IMR-90 (cell line): ENCODE data around the gene ABCB9. TPM values are rescaled to one million over a fixed set of nuclear protein-coding genes. Genes with fewer than 3 reads are reported as not detected.

Source experiments
- ATAC-seq: fragments of 200-7000 bp; cut with Tn5 transposase; 2 replicates; pipeline ENCODE4 v1.9.1; 2020; ENCODE audit warnings: low read depth, mild to moderate bottlenecking, moderate library complexity
- BruUV-seq: library from RNA; stranded (reverse); fragments of 400-500 nt; replicated peaks from 2 replicates; lab custom pipeline; 2021; lab: Mats Ljungman, UMichigan
- CTCF ChIA-PET: fragments of 300-600 bp; formaldehyde crosslinking; extraction: SDS; loops from one replicate; lab custom pipeline; 2021; ENCODE audit warnings: antibody characterized with exemption; lab: Yijun Ruan, JAX
- POLR2A ChIA-PET: fragments of 300-600 bp; sonication (Branson Sonifier 250); formaldehyde crosslinking; loops from one replicate; lab custom pipeline; 2022; ENCODE audit warnings: antibody characterized with exemption; ENCODE audit not compliant: unreplicated experiment; lab: Charles Lee
- DNase-seq: peaks from one replicate; pipeline ENCODE4 v3.0.0; 2013
- H2AFZ ChIP-seq: replicated peaks from 2 replicates; pipeline ENCODE3; 2013; ENCODE audit warnings: low read length, mild to moderate bottlenecking; ENCODE audit not compliant: poor library complexity
- H2AK5ac ChIP-seq: 2 replicates; pipeline ENCODE4 v1.6.1; 2013; ENCODE audit warnings: low read depth, low read length, inconsistent platforms
- H2AK9ac ChIP-seq: replicated peaks from 2 replicates; pipeline ENCODE3; 2013; ENCODE audit warnings: mild to moderate bottlenecking, low read depth, low read length, moderate library complexity; ENCODE audit not compliant: poor library complexity
- H2BK120ac ChIP-seq: 2 replicates; pipeline ENCODE4 v1.6.1; 2013; ENCODE audit warnings: low read depth, low read length, inconsistent platforms
- H2BK15ac ChIP-seq: 3 replicates; pipeline ENCODE4 v1.6.1; 2013; ENCODE audit warnings: low read depth, low read length, inconsistent platforms
- H2BK20ac ChIP-seq: 2 replicates; pipeline ENCODE4 v1.6.1; 2013; ENCODE audit warnings: low read depth, mild to moderate bottlenecking, inconsistent platforms, low read length, moderate library complexity
- H2BK5ac ChIP-seq: 2 replicates; pipeline ENCODE4 v1.6.1; 2013; ENCODE audit warnings: mild to moderate bottlenecking, low read depth, low read length, inconsistent platforms; ENCODE audit not compliant: poor library complexity, severe bottlenecking
- H3K14ac ChIP-seq: replicated peaks from 2 replicates; pipeline ENCODE4 v1.6.1; 2013; ENCODE audit warnings: low read depth, low read length, inconsistent platforms
- H3K18ac ChIP-seq: 2 replicates; pipeline ENCODE4 v1.6.1; 2013; ENCODE audit warnings: low read depth, low read length, control low read depth
- H3K23ac ChIP-seq: 2 replicates; pipeline ENCODE4 v1.6.1; 2013; ENCODE audit warnings: low read depth, low read length, inconsistent platforms
- H3K27ac ChIP-seq: 2 replicates; pipeline ENCODE4 v1.5.1; 2013; ENCODE audit warnings: mild to moderate bottlenecking, control low read depth, low read length; ENCODE audit not compliant: insufficient read depth
- H3K27me3 ChIP-seq: 2 replicates; pipeline ENCODE4 v1.6.1; 2013; ENCODE audit warnings: low read length; ENCODE audit not compliant: control insufficient read depth, insufficient read depth
- H3K36me3 ChIP-seq: 2 replicates; pipeline ENCODE4 v1.6.1; 2013; ENCODE audit warnings: low read length, mixed read lengths; ENCODE audit not compliant: control insufficient read depth, insufficient read depth
- H3K4ac ChIP-seq: 2 replicates; pipeline ENCODE4 v1.6.1; 2013; ENCODE audit warnings: low read depth, low read length, inconsistent platforms
- H3K4me1 ChIP-seq: 2 replicates; pipeline ENCODE4 v1.6.1; 2013; ENCODE audit warnings: low read length, mixed read lengths; ENCODE audit not compliant: control insufficient read depth, insufficient read depth
- H3K4me2 ChIP-seq: 2 replicates; pipeline ENCODE4 v1.6.1; 2013; ENCODE audit warnings: low read depth, mild to moderate bottlenecking, control low read depth, low read length, moderate library complexity
- H3K4me3 ChIP-seq: 2 replicates; pipeline ENCODE4 v1.5.1; 2013; ENCODE audit warnings: low read depth, mild to moderate bottlenecking, control low read depth, low read length, moderate library complexity; ENCODE audit not compliant: insufficient read depth
- H3K56ac ChIP-seq: 2 replicates; pipeline ENCODE4 v1.6.1; 2013; ENCODE audit warnings: low read length, inconsistent platforms; ENCODE audit not compliant: insufficient read depth; ENCODE audit errors: extremely low read depth
- H3K79me1 ChIP-seq, 2 experiments: 2 replicates each; pipeline ENCODE4 v1.6.1; 2013; ENCODE audit warnings: low read length in 2 of 2, inconsistent platforms in 1 of 2, low read depth in 1 of 2
- H3K9ac ChIP-seq: 2 replicates; pipeline ENCODE4 v1.6.1; 2013; ENCODE audit warnings: low read depth, low read length, control low read depth
- H3K9me1 ChIP-seq: 2 replicates; pipeline ENCODE4 v1.6.1; 2013; ENCODE audit warnings: low read length, inconsistent platforms; ENCODE audit not compliant: insufficient read depth
- H3K9me3 ChIP-seq: 2 replicates; pipeline ENCODE4 v1.6.1; 2013; ENCODE audit warnings: low read length; ENCODE audit not compliant: control insufficient read depth, insufficient read depth
- H4K20me1 ChIP-seq: 2 replicates; pipeline ENCODE4 v1.6.1; 2013; ENCODE audit warnings: low read length, inconsistent platforms; ENCODE audit not compliant: insufficient read depth
- H4K5ac ChIP-seq: 2 replicates; pipeline ENCODE4 v1.6.1; 2013; ENCODE audit warnings: mild to moderate bottlenecking, low read depth, low read length, control low read depth
- H4K8ac ChIP-seq, 2 experiments: 2 replicates each; pipeline ENCODE4 v1.6.1; 2013; ENCODE audit warnings: low read depth in 2 of 2, low read length in 2 of 2, control low read depth in 1 of 2, inconsistent platforms in 1 of 2
- H4K91ac ChIP-seq: 2 replicates; pipeline ENCODE4 v1.6.1; 2013; ENCODE audit warnings: low read depth, low read length, inconsistent platforms; ENCODE audit not compliant: insufficient read depth
- NFE2L2 ChIP-seq: fragments of 150-350 bp; IDR thresholded peaks from 2 replicates; pipeline ENCODE4 v1.6.1; 2016; ENCODE audit warnings: low read depth, mild to moderate bottlenecking, low read length
- RCOR1 ChIP-seq: IDR thresholded peaks from 2 replicates; pipeline ENCODE4 v1.6.1; 2012; ENCODE audit warnings: mild to moderate bottlenecking, low read length, improper control_type of control experiment; ENCODE audit not compliant: insufficient replicate concordance
- WGBS, 2 experiments: methylation state at CpG; one replicate each; pipeline versions ENCODE4 v1.1.5 to v1.1.7; 2013; ENCODE audit warnings: missing lambda C conversion rate in 2 of 2; ENCODE audit not compliant: insufficient read length in 1 of 2; ENCODE audit errors: extremely low coverage in 2 of 2; 5-methylcytosine and 5-hydroxymethylcytosine counted together
- dilution Hi-C: fragments of 300-500 bp; cut with HindIII; formaldehyde crosslinking; loops from one replicate; pipeline ENCODE4 v1.14.3; 2018; ENCODE audit warnings: low sequenced_read_pairs; ENCODE audit not compliant: unreplicated experiment
- in situ Hi-C: fragments of 300-500 bp; cut with MboI; formaldehyde crosslinking; loops from 3 replicates; pipeline ENCODE4 v1.14.3; 2019; ENCODE audit warnings: low sequenced_read_pairs, inconsistent platforms, mixed read lengths
- intact Hi-C: fragments of 100-400 bp; cut with micrococcal nuclease; formaldehyde crosslinking; loops from 2 replicates; pipeline ENCODE4 v1.10.0; 2022
- polyA plus RNA-seq, 3 experiments: library from polyadenylated mRNA; depleted of rRNA; stranded (reverse); fragments of >200 nt; gene quantifications; 2 replicates each; pipeline ENCODE4 v1.2.3, GENCODE V29; 2012; ENCODE audit warnings: low replicate concordance in 1 of 3
- total RNA-seq: library from RNA; depleted of rRNA; stranded (reverse); fragments of >200 nt; gene quantifications from 2 replicates; pipeline ENCODE4 v1.2.3, GENCODE V29; 2012

ABCB9 gene
- total and polyA plus RNA-seq, 2 of the 4 experiments (the other 2 are of a cell fraction), result 5.6 to 8.3 TPM

DNA sequence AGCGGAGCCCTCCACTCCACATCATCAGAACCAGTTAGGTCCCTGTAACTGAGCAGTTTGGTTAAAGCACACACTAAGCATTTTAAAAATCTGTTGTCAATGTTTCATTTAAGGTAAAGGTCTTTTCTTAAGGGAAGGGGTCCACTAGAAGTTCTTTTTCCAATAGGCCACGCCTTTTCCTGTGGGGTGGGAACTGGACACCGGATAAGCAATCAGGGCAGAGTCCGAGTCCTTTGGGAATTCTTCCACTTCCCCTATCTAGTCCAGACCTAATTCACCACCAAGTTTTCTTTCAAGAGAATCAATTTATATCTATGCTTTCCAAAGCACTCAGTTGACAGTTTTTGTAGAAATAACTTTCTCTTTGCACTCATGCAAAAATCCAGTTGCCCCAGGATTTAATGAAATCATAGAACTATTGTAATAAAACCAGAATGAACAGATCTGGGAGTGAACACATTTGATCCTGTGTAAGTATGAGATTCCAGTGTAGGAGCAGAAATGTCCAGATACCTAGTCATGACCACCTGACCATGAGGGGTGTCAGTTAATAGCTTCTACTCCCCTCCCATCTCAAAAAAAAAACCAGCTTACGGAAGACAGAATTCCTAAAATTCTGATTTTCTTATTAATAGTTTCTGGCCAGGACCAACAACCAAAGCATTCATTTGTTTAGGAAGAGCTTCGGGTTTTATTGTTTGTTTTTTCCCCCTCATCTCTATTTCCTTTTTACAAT lies 82.0 kb downstream of the ABCB9 start:
- Histone ChIP-seq H3K4me2 (no peak overlapping the region), H3K4me1 (peaks cover 34% of the 10 kb centered on the region), H3K36me3 (no peaks in the 10 kb centered on the region), H3K9me3 (no peaks in the 10 kb centered on the region), H2BK5ac (no peak overlapping the region), H2AK9ac (no peak overlapping the region), H2BK20ac (no peak overlapping the region), H3K4me3 (no peak overlapping the region), H2AFZ (no peak overlapping the region), H4K91ac (no peak overlapping the region), H3K18ac (no peak overlapping the region), H3K27me3 (no peaks in the 10 kb centered on the region), H4K8ac (no peak overlapping the region), H2AK5ac (no peak overlapping the region), H4K5ac (no peak overlapping the region), H4K20me1 (peaks cover 86% of the 10 kb centered on the region), H3K79me1 (peaks cover 23 to 88% of the 10 kb centered on the region in 2 experiments; a peak in 3 of 4 replicates), H3K9me1 (peaks cover 46% of the 10 kb centered on the region), H3K27ac (no peak overlapping the region), H3K56ac (no peak overlapping the region), H3K4ac (no peak overlapping the region), H2BK15ac (no peak overlapping the region), H3K9ac (no peak overlapping the region), H2BK120ac (no peak overlapping the region), H3K14ac (peak overlapping the region; percentile 7), H3K23ac (peak overlapping the region; percentile 5; the same call in 1 of the 2 replicates)
- TF ChIP-seq NFE2L2 (no peak), RCOR1 (no peak)
- ChIA-PET CTCF (interaction anchor here (0.7 kb wide), 1 partner anchor 10 kb away, joined by 6 read pairs; no protein-coding TSS in a partner anchor), POLR2A (interaction anchor here (0.6 kb wide), 1 partner anchor 70 kb away, joined by 12 read pairs; no protein-coding TSS in a partner anchor)
- BruUV-seq, result no TSS peak
- WGBS, 2 experiments, result 85% methylated on average over 2 of the region's 6 CpGs; no CpG with 5 or more reads in 1 of the 2 experiments
- peak; percentile 17 for DNase-seq
- ATAC-seq, result no peak
- intact Hi-C loops (no loop called here), dilution Hi-C loops (no loop called here), in situ Hi-C loops (no loop called here)
